Panc1 (cell line): ENCODE measurements around the gene C1orf198. TPM values are rescaled to one million over a fixed set of nuclear protein-coding genes. Genes with fewer than 3 reads are reported as not detected.

Experiments used
- ATAC-seq: fragments of 200-7000 bp; cut with Tn5 transposase; 2 replicates; pipeline ENCODE4 v1.9.1; 2020; ENCODE audit warnings: mild to moderate bottlenecking, moderate library complexity
- BruUV-seq: library from RNA; stranded (reverse); fragments of 400-500 nt; replicated peaks from 2 replicates; lab custom pipeline; 2021; lab: Mats Ljungman, UMichigan
- CTCF ChIA-PET: fragments of 300-600 bp; sonication (Branson Sonifier 250); formaldehyde crosslinking; loops from one replicate; lab custom pipeline; 2022; ENCODE audit warnings: antibody characterized with exemption; lab: Charles Lee
- POLR2A ChIA-PET: fragments of 300-600 bp; sonication (Branson Sonifier 250); formaldehyde crosslinking; loops from one replicate; lab custom pipeline; 2022; ENCODE audit warnings: antibody characterized with exemption; lab: Charles Lee
- DNase-seq: peaks from one replicate; pipeline ENCODE4 v3.0.0-alpha.2; 2010; ENCODE audit warnings: low read depth, low spot score
- H3K27ac ChIP-seq: 2 replicates; pipeline ENCODE4 v1.5.1; 2011; ENCODE audit warnings: mild to moderate bottlenecking, low read length, inconsistent platforms
- H3K27me3 ChIP-seq: fragments of 200-500 bp; sonication (Bioruptor generic); 2 replicates; pipeline ENCODE4 v1.6.0; 2014; ENCODE audit warnings: low read length, inconsistent platforms; ENCODE audit not compliant: control insufficient read depth, insufficient read depth
- H3K36me3 ChIP-seq: fragments of 200-500 bp; sonication (Bioruptor generic); 2 replicates; pipeline ENCODE4 v1.5.1; 2014; ENCODE audit warnings: inconsistent platforms, mild to moderate bottlenecking, low read length, moderate library complexity; ENCODE audit not compliant: control insufficient read depth, insufficient read depth
- H3K4me1 ChIP-seq: 2 replicates; pipeline ENCODE4 v1.5.1; 2011; ENCODE audit warnings: inconsistent platforms, mild to moderate bottlenecking, low read length, moderate library complexity; ENCODE audit not compliant: control insufficient read depth, insufficient read depth
- H3K4me3 ChIP-seq, 2 experiments: 2 replicates each; pipeline ENCODE4 v1.5.1; 2011 to 2012; ENCODE audit warnings: low read depth in 2 of 2, low read length in 2 of 2, mild to moderate bottlenecking in 2 of 2, inconsistent platforms in 1 of 2, moderate library complexity in 1 of 2
- H3K9me3 ChIP-seq: fragments of 200-500 bp; sonication (Bioruptor generic); 2 replicates; pipeline ENCODE4 v1.5.1; 2014; ENCODE audit warnings: low read depth, mild to moderate bottlenecking, inconsistent platforms, low read length, moderate library complexity; ENCODE audit not compliant: control insufficient read depth, insufficient read depth
- POLR2AphosphoS5 ChIP-seq: IDR thresholded peaks from 2 replicates; pipeline ENCODE4 v1.6.1; 2012; ENCODE audit warnings: mild to moderate bottlenecking, low read depth, low read length, moderate library complexity
- SIN3A ChIP-seq: IDR thresholded peaks from 2 replicates; pipeline ENCODE4 v1.6.1; 2012; ENCODE audit warnings: low read depth, mild to moderate bottlenecking, low read length, moderate library complexity, borderline replicate concordance; ENCODE audit not compliant: insufficient read depth
- TCF7L2 ChIP-seq: IDR thresholded peaks from 2 replicates; pipeline ENCODE4 v1.6.1; 2011; ENCODE audit warnings: mild to moderate bottlenecking, low read depth, low read length, inconsistent platforms
- in situ Hi-C: cut with HindIII; loops from 2 replicates; pipeline ENCODE4 v1.10.0; 2016; ENCODE audit warnings: low sequenced_read_pairs, low pct_unique_long_range_greater_than_20kb
- intact Hi-C: fragments of 100-400 bp; cut with micrococcal nuclease; formaldehyde crosslinking; loops from one replicate; pipeline ENCODE4 v1.10.0; 2022; ENCODE audit not compliant: unreplicated experiment
- total RNA-seq: library from RNA; stranded (reverse); gene quantifications from one replicate; pipeline ENCODE4 v1.2.1, GENCODE V29; 2021; ENCODE audit not compliant: unreplicated experiment
- TF ChIP-seq, protein P1 (sequence below), 2 experiments: IDR thresholded peaks; 2 replicates each; pipeline ENCODE4 v1.6.1; 2011 to 2012; ENCODE audit warnings: low read depth in 2 of 2, control low read depth in 1 of 2, low read length in 1 of 2, mild to moderate bottlenecking in 1 of 2, moderate library complexity in 1 of 2; ENCODE audit not compliant: insufficient read depth in 1 of 2
- TF ChIP-seq, protein P2 (sequence below): fragments of 450-650 bp; IDR thresholded peaks from 2 replicates; pipeline ENCODE4 v1.5.1; 2017; ENCODE audit warnings: mild to moderate bottlenecking

The C1orf198 gene
- total RNA-seq, 1 experiment from 2014 or later, result 33.6 TPM

DNA sequence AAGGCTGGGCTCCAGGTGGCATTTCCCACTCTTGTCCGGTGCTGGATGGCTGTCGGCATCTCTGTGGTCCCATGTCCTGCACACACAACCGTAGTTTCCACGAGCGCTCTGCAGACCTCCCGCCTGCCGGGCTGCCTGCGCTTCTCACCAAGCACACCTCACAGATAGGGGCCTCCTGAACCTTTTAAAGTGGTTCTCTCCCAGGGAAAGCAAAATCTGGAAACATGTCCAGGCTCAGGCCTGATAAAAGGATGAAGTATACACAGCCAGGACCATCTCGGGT lies 74.9 kb downstream of the C1orf198 start:
- BruUV-seq, result no TSS peak
- ChIA-PET CTCF (interaction anchor here (0.6 kb wide), 1 partner anchor 447 kb away, joined by 5 read pairs; no protein-coding TSS in a partner anchor), POLR2A (no interaction called here)
- TF ChIP-seq TCF7L2 (no peak), SIN3A (no peak), POLR2AphosphoS5 (no peak)
- TF ChIP-seq, protein P1, sequence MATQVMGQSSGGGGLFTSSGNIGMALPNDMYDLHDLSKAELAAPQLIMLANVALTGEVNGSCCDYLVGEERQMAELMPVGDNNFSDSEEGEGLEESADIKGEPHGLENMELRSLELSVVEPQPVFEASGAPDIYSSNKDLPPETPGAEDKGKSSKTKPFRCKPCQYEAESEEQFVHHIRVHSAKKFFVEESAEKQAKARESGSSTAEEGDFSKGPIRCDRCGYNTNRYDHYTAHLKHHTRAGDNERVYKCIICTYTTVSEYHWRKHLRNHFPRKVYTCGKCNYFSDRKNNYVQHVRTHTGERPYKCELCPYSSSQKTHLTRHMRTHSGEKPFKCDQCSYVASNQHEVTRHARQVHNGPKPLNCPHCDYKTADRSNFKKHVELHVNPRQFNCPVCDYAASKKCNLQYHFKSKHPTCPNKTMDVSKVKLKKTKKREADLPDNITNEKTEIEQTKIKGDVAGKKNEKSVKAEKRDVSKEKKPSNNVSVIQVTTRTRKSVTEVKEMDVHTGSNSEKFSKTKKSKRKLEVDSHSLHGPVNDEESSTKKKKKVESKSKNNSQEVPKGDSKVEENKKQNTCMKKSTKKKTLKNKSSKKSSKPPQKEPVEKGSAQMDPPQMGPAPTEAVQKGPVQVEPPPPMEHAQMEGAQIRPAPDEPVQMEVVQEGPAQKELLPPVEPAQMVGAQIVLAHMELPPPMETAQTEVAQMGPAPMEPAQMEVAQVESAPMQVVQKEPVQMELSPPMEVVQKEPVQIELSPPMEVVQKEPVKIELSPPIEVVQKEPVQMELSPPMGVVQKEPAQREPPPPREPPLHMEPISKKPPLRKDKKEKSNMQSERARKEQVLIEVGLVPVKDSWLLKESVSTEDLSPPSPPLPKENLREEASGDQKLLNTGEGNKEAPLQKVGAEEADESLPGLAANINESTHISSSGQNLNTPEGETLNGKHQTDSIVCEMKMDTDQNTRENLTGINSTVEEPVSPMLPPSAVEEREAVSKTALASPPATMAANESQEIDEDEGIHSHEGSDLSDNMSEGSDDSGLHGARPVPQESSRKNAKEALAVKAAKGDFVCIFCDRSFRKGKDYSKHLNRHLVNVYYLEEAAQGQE (IDR thresholded peaks at IDR 0.05; ENCODE audit: insufficient read depth in 1 of 2, low read depth in 2 of 2, low read length in 1 of 2), result no peak
- no peaks in the 10 kb centered on the region for H3K27me3 ChIP-seq
- no peaks in the 10 kb centered on the region for H3K9me3 ChIP-seq
- ATAC-seq (no peak), DNase-seq (no peak)
- H3K27ac ChIP-seq, result no peak overlapping the region
- intact Hi-C loops (loop anchor here (5.0 kb wide), 1 partner anchor 161 kb away; no protein-coding TSS in a partner anchor), in situ Hi-C loops (no loop called here)
- no peaks in the 10 kb centered on the region for H3K36me3 ChIP-seq
- no peaks in the 10 kb centered on the region for H3K4me1 ChIP-seq
- H3K4me3 ChIP-seq, result no peak overlapping the region

DNA sequence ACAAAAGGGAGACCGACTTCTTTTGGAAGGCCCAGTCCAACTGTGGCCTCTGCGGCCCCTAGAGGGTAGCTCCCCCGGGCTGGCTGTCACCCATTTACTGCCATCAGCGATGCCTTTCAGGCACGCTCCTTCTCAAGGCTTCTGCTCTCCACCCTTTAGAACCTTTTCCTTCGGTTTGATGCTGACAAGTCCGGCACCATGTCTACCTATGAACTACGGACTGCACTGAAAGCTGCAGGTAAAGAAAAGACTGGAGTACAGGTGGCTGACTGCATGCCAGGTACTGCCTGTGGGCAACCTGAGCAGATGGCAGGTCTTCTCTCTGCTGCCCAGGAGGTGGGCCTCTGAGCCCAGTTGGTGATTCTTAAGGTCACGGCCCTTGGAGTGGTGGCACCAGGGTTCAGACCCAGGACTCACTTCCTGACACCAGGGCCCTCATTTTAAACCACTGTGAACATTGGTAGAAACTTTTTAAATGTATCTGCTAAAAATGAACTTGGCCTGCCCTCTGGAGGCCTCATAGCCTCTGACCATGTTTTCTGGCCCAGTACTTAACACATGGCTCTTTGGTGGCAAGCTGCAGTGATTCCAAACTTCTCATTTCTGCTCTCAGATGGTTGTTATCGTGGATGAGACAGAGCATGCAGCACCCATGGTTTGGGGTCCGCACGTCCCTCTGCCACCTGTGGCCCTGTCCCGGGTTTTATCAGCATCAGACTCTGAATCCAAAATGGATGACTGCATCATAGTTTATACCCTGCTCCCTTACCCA lies 75.4 kb downstream of the C1orf198 start:
- DNase-seq (no peak), ATAC-seq (peak; percentile 60; the same call in 1 of the 2 replicates)
- no peaks in the 10 kb centered on the region for H3K4me1 ChIP-seq
- BruUV-seq, result no TSS peak
- ChIA-PET CTCF (interaction anchor here (0.6 kb wide), 1 partner anchor 447 kb away, joined by 5 read pairs; no protein-coding TSS in a partner anchor), POLR2A (no interaction called here)
- in situ Hi-C loops, result no loop called here
- no peaks in the 10 kb centered on the region for H3K36me3 ChIP-seq
- H3K27ac ChIP-seq, result no peak overlapping the region
- H3K4me3 ChIP-seq, result no peak overlapping the region
- intact Hi-C loops, result loop anchor here (5.0 kb wide), 1 partner anchor 161 kb away; no protein-coding TSS in a partner anchor
- TF ChIP-seq, protein P1 (IDR thresholded peaks at IDR 0.05; ENCODE audit: insufficient read depth in 1 of 2, low read depth in 2 of 2, low read length in 1 of 2), result no peak
- TF ChIP-seq, protein P2, sequence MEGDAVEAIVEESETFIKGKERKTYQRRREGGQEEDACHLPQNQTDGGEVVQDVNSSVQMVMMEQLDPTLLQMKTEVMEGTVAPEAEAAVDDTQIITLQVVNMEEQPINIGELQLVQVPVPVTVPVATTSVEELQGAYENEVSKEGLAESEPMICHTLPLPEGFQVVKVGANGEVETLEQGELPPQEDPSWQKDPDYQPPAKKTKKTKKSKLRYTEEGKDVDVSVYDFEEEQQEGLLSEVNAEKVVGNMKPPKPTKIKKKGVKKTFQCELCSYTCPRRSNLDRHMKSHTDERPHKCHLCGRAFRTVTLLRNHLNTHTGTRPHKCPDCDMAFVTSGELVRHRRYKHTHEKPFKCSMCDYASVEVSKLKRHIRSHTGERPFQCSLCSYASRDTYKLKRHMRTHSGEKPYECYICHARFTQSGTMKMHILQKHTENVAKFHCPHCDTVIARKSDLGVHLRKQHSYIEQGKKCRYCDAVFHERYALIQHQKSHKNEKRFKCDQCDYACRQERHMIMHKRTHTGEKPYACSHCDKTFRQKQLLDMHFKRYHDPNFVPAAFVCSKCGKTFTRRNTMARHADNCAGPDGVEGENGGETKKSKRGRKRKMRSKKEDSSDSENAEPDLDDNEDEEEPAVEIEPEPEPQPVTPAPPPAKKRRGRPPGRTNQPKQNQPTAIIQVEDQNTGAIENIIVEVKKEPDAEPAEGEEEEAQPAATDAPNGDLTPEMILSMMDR, result peak; percentile 51
- TF ChIP-seq TCF7L2, result no peak
- no peaks in the 10 kb centered on the region for H3K27me3 ChIP-seq
- H3K9me3 ChIP-seq, result no peaks in the 10 kb centered on the region
